ENCODE results near the gene SPIB.
"Not testable (repeated sequence)": the region's sequence is repeated elsewhere in the genome, so short reads cannot be mapped to it uniquely, and the experiment has no call there.

The SPIB gene

DNA sequence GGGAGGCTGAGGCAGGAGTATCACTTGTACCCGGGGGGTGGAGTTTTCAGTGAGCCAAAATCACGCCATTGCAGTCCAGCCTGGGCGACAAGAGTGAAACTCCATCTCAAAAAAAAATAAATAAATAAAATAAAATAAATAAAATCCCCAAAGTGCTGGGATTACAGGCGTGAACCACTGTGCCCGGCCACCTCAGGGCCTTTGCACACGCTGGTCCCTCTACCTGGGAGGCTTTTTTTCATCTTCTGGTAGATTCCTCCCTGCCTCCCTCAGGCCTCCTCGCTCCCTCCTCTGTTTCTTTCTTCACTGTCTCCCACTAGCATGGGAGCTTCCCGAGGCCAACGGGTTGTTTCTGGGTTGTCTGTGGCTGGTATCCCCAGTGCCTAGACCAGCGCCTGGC, 29.0 kb downstream of the SPIB start:
- DNase-seq = no peak

GRCh38 chr19:50449236-50449899, 30.6 kb downstream of the SPIB start:
- no peak for DNase-seq

GRCh38 chr19:50450369-50451222, 31.9 kb downstream of the SPIB start:
- no peak for DNase-seq

DNA sequence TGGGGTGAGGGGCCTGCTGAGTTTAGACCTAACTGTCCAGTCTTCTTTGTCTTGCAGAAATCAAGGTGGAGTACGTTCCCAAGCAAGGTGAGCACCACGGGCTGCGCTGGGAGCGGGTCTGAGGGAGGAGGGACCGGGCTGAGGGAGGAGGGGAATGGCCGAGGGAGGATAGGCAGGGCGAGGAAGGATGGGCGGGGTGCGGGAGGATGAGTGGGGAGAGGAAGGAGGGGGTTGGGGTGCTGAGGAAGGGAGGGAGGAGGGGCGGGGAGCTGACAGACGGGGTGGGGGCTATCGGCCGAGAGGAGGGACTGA, 32.4 kb downstream of the SPIB start:
- no peak for DNase-seq

DNA sequence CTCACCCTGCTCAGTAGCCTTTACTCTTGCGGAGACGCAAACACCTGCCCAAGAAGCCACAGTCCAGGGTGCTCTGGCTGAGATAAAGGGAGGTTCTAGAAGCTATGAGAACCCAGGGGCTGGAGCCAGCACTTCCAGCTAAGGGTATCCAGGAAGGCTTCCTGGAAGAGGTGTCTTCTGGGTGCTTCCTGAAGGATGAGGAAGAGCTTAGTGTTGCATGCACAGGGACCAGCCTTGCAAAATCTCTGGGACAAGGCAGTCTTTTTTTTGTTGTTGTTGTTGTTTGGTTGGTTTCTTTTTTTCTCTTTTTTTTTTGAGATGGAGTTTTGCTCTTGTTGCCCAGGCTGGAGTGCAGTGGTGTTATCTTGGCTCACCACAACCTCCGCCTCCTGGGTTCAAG, 34.5 kb downstream of the SPIB start:
- no peak for DNase-seq

GRCh38 chr19:50455992-50456391, 37.3 kb downstream of the SPIB start:
- no peak for DNase-seq

DNA sequence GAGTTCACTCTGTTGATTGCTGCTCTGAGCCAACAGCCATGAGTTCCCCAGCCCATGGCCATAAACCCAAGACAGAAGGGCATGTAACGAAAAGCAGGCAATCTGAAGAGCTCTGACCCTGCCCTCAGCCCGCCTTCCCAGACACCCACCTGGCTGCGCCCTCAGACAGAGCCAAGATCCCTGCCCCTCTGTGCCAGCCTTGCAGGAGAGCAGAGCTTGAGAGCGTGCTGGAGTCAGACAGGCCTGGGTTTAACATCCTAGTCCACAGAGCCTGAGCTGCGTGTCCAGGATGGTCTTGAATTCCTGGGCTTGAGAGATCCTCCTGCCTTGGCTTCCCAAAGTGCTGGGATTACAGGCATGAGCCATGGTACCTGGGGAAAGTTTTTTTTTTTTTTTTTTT, 38.6 kb downstream of the SPIB start:
- DNase-seq = no peak

GRCh38 chr19:50458396-50459066, 39.8 kb downstream of the SPIB start:
- DNase-seq = no peak

DNA sequence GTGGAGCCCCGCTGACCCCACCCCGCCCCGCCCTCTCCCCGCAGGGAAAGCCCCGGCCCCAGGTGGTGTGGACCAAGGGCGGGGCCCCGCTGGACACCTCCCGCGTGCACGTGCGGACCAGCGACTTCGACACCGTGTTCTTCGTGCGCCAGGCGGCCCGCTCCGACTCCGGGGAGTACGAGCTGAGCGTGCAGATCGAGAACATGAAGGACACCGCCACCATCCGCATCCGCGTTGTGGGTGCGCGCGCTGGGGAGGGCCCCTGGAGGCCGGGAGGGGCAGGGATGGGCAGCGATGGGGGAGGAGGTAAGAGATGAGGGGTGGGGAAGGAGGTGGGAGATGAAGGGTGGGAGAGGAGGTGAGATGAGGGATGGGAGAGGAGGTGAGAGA, 40.3 kb downstream of the SPIB start:
- no peak for DNase-seq

- no peak for DNase-seq
Observed at GRCh38 chr19:50459638-50460037, 40.9 kb downstream of the SPIB start.

DNA sequence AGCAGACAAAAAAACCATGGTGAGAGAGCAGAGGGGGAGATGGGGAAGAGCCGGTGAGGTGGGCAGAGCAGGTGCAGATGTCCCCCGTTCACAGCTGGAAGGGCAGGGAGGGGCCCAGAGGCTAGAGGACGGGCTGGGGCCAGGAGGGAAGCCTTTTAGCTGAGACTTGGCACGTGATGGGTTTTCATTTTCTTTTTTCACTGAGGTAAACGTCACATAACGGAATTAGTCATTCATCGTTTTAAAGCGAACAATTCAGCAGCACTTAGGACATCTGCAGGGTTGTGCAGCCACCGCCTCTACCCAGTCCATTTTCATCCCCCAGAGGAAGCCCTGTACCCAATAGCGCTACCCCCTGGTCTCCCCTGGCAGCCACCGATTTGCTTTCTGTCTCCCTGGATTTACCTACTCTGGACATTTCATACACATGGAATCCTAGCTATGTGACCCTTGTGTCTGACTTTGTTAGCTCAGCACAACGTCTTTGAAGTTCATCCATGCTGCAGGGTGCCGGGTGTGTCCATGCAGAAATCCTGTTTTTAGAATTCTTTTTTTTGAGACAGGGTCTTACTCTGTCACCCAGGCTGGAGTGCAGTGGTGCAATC, 41.5 kb downstream of the SPIB start:
- DNase-seq = no peak

- DNase-seq = peak; percentile 38
Observed at GRCh38 chr19:50461066-50461875, 42.5 kb downstream of the SPIB start.

DNA sequence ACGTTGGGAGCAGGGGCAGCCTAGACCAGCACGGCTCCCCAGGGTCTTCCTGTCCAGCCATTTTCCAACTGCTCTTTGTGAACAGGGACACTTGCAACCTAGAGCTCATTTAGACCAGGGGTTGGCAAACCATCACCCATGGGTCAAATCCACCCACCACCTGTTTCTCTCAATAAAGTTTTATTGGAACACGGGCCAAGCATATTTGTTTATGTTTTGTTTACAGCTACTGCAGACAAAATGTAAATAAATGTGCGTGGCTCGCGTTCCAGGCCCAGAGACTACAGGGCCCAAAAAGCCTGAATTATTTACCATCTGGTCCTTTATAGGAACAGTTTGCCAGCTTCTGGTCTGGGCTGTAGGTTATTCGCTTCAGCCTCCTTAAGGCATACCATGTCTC, 44.2 kb downstream of the SPIB start:
- no peak for DNase-seq

DNA sequence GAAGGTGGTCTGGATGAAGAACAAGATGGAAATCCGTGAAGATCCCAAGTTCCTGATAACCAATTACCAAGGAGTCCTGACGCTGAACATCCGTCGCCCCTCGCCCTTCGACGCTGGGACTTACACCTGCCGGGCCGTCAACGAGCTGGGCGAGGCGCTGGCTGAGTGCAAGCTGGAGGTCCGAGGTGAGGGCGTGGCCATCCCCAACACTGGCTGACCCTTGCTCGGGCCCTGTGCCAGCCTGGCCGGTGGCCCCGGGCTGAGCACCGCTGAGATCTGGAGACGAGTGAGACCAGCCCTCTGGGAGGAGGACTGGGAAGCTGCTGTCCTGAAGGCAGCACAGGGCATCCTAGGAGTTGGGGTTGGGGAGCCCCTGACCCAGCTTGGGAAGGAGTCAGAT, 45.6 kb downstream of the SPIB start:
- no peak for DNase-seq

DNA sequence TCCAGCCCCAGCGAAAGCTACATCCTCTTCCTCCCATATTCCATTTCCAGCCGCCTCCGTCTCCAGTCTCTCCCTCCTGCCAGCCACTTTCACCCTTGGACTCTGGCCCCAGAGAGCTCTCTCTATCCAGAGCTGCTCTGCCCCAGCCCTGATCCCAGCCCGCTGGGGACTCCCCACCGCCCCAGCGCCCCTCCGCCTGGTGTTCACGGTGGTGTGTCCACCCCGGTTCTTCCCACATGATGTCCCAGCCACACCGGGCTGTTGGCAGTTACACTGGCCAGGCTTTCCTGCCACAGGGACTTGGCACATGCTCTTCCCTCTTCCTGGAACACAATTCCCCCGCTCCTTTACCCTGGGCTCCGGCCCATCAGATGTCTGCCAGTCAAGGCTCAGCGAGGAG, 46.3 kb downstream of the SPIB start:
- no peak for DNase-seq

DNA sequence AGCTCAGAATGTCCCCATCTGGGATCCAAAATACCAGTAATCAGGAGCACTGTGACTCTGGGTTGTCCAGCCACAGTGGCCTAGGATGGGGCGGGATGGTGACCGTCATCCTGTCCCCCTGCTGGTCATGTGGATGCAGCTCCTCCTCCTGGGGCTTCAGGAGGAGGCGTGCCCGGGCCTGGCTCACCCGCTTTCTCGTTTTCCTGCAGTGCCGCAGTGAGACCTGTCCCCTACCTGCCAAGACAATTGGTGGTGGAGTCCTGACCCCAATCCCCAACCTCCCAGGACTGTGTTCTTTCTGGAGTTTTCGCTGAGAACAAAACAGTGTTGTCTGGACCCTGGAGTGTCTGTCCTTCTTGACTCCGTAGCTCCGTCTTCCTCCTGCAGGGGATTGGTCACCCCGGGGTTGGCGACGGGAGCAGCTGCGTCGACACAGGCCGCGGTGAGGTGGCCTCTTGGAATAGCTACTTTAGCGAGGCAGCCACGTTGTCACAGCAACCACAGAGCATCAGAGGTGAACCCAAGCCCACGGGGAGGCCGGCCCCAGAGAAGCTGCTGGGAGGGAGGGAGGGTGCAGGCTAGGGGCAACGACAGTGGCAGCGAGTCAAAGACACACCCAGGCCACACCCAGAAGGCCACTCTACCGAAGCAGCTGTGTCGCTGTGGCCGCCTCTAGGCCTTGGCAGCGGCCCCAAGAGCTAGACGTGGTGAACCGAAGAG, 47.4 kb downstream of the SPIB start:
- DNase-seq = peak; percentile 83

DNA sequence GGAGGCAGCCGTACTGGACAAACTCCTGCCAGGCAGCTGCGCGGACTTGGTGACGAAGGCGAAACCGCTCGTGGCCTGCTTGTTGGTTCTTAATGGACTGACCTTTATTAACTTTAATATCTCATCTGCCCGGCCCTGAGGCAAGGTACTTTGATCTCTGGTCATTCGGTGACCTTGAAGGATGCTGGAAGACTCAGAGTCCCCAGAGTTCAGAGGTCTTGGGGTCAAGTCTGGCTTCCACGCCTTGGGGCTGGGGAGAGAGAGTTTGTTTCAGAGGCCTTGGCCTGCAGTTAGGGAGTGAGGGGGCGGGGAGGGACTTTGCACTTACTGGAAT, 47.9 kb downstream of the SPIB start:
- no peak for DNase-seq

DNA sequence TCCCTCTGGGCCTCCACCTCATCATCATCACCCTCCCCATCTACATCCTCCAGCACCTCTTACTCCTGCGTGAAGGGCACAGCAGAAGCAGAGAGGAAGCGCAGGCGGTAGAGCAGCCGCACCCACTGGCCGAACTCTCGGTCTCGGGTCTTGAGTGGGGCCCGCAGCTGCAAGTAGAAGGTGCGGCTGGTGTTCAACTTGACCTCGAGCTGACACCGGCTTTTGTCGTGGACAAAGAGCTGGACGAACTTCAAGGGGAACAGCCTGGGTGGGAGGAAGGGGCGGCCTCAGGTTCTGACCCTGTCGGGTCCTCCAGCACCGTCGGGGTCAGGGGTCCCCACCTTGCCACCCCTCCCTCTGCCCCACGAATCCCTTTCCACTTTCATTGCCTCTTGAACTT, 48.8 kb downstream of the SPIB start:
- no peak for DNase-seq

DNA sequence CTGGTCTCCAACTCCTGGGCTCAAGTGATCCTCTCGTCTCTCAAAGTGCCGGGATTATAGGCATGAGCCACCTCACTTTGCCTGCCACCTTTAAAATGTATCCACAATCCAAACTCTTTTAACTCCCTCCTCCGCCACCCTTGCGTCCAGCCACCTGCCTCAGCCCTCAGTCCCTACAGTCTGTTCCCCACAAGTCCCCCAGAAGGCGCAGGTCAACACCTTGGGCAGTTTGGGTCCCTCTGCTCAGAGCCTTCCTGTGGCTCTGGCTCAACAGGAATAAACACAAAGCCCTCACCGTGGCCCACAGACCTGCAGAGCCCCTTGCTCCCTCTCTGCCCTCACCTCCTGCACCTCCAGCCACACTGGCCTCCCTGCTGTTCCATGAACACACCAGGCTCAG, 50.1 kb downstream of the SPIB start:
- no peak for DNase-seq

DNA sequence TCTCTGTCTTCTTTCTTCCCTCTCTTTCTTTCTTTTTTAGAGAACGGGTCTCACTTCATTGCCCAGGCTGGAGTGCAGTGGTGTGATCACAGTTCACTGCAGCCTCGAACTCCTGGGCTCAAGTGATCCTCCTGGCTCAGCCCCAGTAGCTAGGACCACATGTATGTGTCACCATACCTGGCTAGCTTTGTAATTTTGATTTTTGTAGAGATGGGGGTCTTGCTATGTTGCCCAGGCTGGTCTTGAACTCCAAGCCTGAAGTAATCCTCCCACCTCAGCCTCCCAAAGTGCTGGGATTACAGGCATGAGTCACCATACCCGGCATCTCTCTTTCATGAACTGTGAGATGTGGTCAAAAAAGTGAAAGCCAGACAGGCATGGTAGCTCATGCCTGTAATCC, 54.6 kb downstream of the SPIB start:
- not testable (repeated sequence) for DNase-seq

- no peak for DNase-seq
Observed at GRCh38 chr19:50475101-50475568, 56.4 kb downstream of the SPIB start.

GRCh38 chr19:50475736-50476223, 57.0 kb downstream of the SPIB start:
- DNase-seq = no peak
